HCT116 (cell line): ENCODE results near the gene EIF2AK3. TPM values are rescaled to one million over a fixed set of nuclear protein-coding genes. Genes with fewer than 3 reads are reported as not detected.

Source experiments
- ATAC-seq: fragments of 200-7000 bp; cut with Tn5 transposase; 2 replicates; pipeline ENCODE4 v1.9.1; 2020; ENCODE audit warnings: mild to moderate bottlenecking, moderate library complexity
- BruUV-seq: library from RNA; stranded (reverse); fragments of 400-500 nt; replicated peaks from 2 replicates; lab custom pipeline; 2021; lab: Mats Ljungman, UMichigan
- CTCF ChIA-PET: fragments of 300-600 bp; sonication (Branson Sonifier 250); formaldehyde crosslinking; loops from one replicate; lab custom pipeline; 2021; ENCODE audit warnings: antibody characterized with exemption; lab: Charles Lee
- POLR2A ChIA-PET: fragments of 300-600, 350-600 bp; sonication (Branson Sonifier 250); formaldehyde crosslinking; loops from one replicate; lab custom pipeline; 2021; ENCODE audit warnings: antibody characterized with exemption; lab: Charles Lee
- RAD21 ChIA-PET, 2 experiments: fragments of 300-600 bp; sonication (Branson Sonifier 250); formaldehyde crosslinking; loops; one replicate each; lab custom pipeline; 2023; ENCODE audit warnings: low total read pairs in 2 of 2; ENCODE audit not compliant: uncharacterized antibody in 2 of 2, unreplicated experiment in 2 of 2, low non-redundant PET in 1 of 2; lab: Charles Lee
- DNase-seq: peaks from one replicate; pipeline ENCODE4 v3.0.0-alpha.2; 2010; ENCODE audit warnings: low read depth, low spot score
- H2AFZ ChIP-seq: fragments of 200-600 bp; shearing (Covaris generic), sonication (generic); 2 replicates; pipeline ENCODE4 v1.6.1; 2017; ENCODE audit warnings: low read depth, mixed run types, mixed read lengths, antibody characterized with exemption, low read length; ENCODE audit not compliant: poor library complexity, severe bottlenecking
- H3K27ac ChIP-seq: 2 replicates; pipeline ENCODE4 v1.5.1; 2012; ENCODE audit warnings: low read depth, low read length
- H3K27me3 ChIP-seq: fragments of 200-600 bp; sonication (generic); 2 replicates; pipeline ENCODE4 v1.6.1; 2016; ENCODE audit warnings: mixed run types, low read length, mixed read lengths; ENCODE audit not compliant: insufficient read depth
- H3K36me3 ChIP-seq, 2 experiments: fragments of 200-500 bp in 1 of 2; fragments of 200-600 bp in 1 of 2; sonication (Bioruptor generic) in 1 of 2; sonication (generic) in 1 of 2; 2 replicates each; pipeline versions ENCODE4 v1.5.1 to v1.6.1; 2014 to 2016; ENCODE audit warnings: low read length in 2 of 2, inconsistent platforms in 1 of 2, mixed read lengths in 1 of 2, mixed run types in 1 of 2; ENCODE audit not compliant: insufficient read depth in 2 of 2, control insufficient read depth in 1 of 2
- H3K4me1 ChIP-seq, 2 experiments: fragments of 200-600 bp in 1 of 2; sonication (generic) in 1 of 2; 2 replicates each; pipeline versions ENCODE4 v1.5.1 to v1.6.1; 2012 to 2017; ENCODE audit warnings: low read length in 2 of 2, inconsistent platforms in 1 of 2, mild to moderate bottlenecking in 1 of 2, mixed read lengths in 1 of 2, mixed run types in 1 of 2, moderate library complexity in 1 of 2; ENCODE audit not compliant: insufficient read depth in 2 of 2, control insufficient read depth in 1 of 2
- H3K4me2 ChIP-seq: fragments of 200-600 bp; sonication (generic); 2 replicates; pipeline ENCODE4 v1.6.1; 2017; ENCODE audit warnings: mixed run types, low read length, mixed read lengths
- H3K4me3 ChIP-seq, 2 experiments: fragments of 200-600 bp in 1 of 2; sonication (generic) in 1 of 2; replicated peaks in 1 of 2; 2 replicates each; pipeline ENCODE4 v1.5.1; 2011 to 2016; ENCODE audit warnings: low read length in 2 of 2, control low read depth in 1 of 2, low read depth in 1 of 2, mild to moderate bottlenecking in 1 of 2, mixed read lengths in 1 of 2, mixed run types in 1 of 2
- H3K79me2 ChIP-seq: fragments of 200-600 bp; sonication (generic); 2 replicates; pipeline ENCODE4 v1.6.1; 2017; ENCODE audit warnings: mild to moderate bottlenecking, mixed run types, low read length, moderate library complexity, mixed read lengths; ENCODE audit not compliant: insufficient read depth
- H3K9ac ChIP-seq: fragments of 200-600 bp; sonication (generic); 2 replicates; pipeline ENCODE4 v1.6.1; 2016; ENCODE audit warnings: low read length, mixed read lengths
- H3K9me2 ChIP-seq: fragments of 200-600 bp; sonication (generic), shearing (Covaris generic); 2 replicates; pipeline ENCODE4 v1.6.1; 2017; ENCODE audit warnings: mixed run types, mild to moderate bottlenecking, moderate library complexity; ENCODE audit not compliant: insufficient read depth
- H3K9me3 ChIP-seq, 2 experiments: fragments of 200-500 bp in 1 of 2; fragments of 200-600 bp in 1 of 2; sonication (Bioruptor generic) in 1 of 2; sonication (generic) in 1 of 2; 2 replicates each; pipeline ENCODE4 v1.6.1; 2014 to 2017; ENCODE audit warnings: low read length in 2 of 2, mixed read lengths in 2 of 2, inconsistent platforms in 1 of 2, low read depth in 1 of 2, mild to moderate bottlenecking in 1 of 2, mixed run types in 1 of 2, moderate library complexity in 1 of 2; ENCODE audit not compliant: control insufficient read depth in 1 of 2, insufficient read depth in 1 of 2
- H4K20me1 ChIP-seq: fragments of 200-600 bp; sonication (generic), shearing (Covaris generic); 2 replicates; pipeline ENCODE4 v1.6.1; 2017; ENCODE audit warnings: mixed run types, mild to moderate bottlenecking, moderate library complexity; ENCODE audit not compliant: insufficient read depth
- CEBPB ChIP-seq: IDR thresholded peaks from 2 replicates; pipeline ENCODE4 v1.6.1; 2012; ENCODE audit warnings: low read depth
- EZH2phosphoT487 ChIP-seq: fragments of 200-600 bp; IDR thresholded peaks from 2 replicates; pipeline ENCODE4 v1.6.1; 2018; ENCODE audit warnings: antibody characterized with exemption, borderline replicate concordance
- FOSL1 ChIP-seq: IDR thresholded peaks from 2 replicates; pipeline ENCODE4 v1.6.1; 2012; ENCODE audit warnings: low read depth
- JUND ChIP-seq: IDR thresholded peaks from 2 replicates; pipeline ENCODE4 v1.6.1; 2012
- POLR2AphosphoS5 ChIP-seq: IDR thresholded peaks from 2 replicates; pipeline ENCODE4 v1.6.1; 2011; ENCODE audit warnings: mild to moderate bottlenecking, low read depth, low read length, moderate library complexity
- RAD21 ChIP-seq: IDR thresholded peaks from 2 replicates; pipeline ENCODE4 v1.6.1; 2012; ENCODE audit warnings: low read depth, mild to moderate bottlenecking
- SP1 ChIP-seq: IDR thresholded peaks from 2 replicates; pipeline ENCODE4 v1.6.1; 2012; ENCODE audit warnings: low read depth
- SRF ChIP-seq: IDR thresholded peaks from 2 replicates; pipeline ENCODE4 v1.6.1; 2012; ENCODE audit warnings: low read depth
- TCF7L2 ChIP-seq: IDR thresholded peaks from 2 replicates; pipeline ENCODE4 v1.7.0; 2011; ENCODE audit warnings: borderline replicate concordance, inconsistent platforms; ENCODE audit not compliant: insufficient read depth, insufficient read length; ENCODE audit errors: extremely low read depth
- YY1 ChIP-seq: IDR thresholded peaks from 2 replicates; pipeline ENCODE4 v1.6.1; 2011; ENCODE audit warnings: low read length, low read depth, moderate library complexity, mild to moderate bottlenecking; ENCODE audit not compliant: insufficient replicate concordance; ENCODE audit errors: extremely low read depth
- ZFX ChIP-seq: fragments of 450-650 bp; IDR thresholded peaks from 2 replicates; pipeline ENCODE4 v1.6.1; 2017
- ZNF274 ChIP-seq: fragments of 200-500 bp; sonication (Bioruptor generic); IDR thresholded peaks from 2 replicates; pipeline ENCODE4 v1.6.1; 2014; ENCODE audit warnings: mild to moderate bottlenecking, low read depth, low read length, inconsistent platforms
- intact Hi-C: fragments of 100-400 bp; cut with micrococcal nuclease; formaldehyde crosslinking; loops from 2 replicates; pipeline ENCODE4 v1.10.0; 2022
- total RNA-seq: library from RNA; stranded (reverse); gene quantifications from one replicate; pipeline ENCODE4 v1.2.1, GENCODE V29; 2021; ENCODE audit not compliant: unreplicated experiment
- TF ChIP-seq, protein P1 (sequence below), 3 experiments: fragments of 200-600 bp in 1 of 3; sonication (generic) in 1 of 3; IDR thresholded peaks in 2 of 3; conservative IDR thresholded peaks in 1 of 3; 2 replicates each; pipeline ENCODE4 v1.5.1; 2012 to 2017; ENCODE audit warnings: low read depth in 2 of 3, low read length in 2 of 3, antibody characterized with exemption in 1 of 3, borderline replicate concordance in 1 of 3, control low read depth in 1 of 3, mild to moderate bottlenecking in 1 of 3, mixed read lengths in 1 of 3, mixed run types in 1 of 3, moderate library complexity in 1 of 3; ENCODE audit not compliant: insufficient read depth in 1 of 3
- TF ChIP-seq, protein P2 (sequence below): IDR thresholded peaks from 2 replicates; pipeline ENCODE4 v1.6.1; 2012; ENCODE audit warnings: low read depth
- TF ChIP-seq, protein P3 (sequence below): IDR thresholded peaks from 2 replicates; pipeline ENCODE4 v1.6.1; 2012

The EIF2AK3 gene
- total RNA-seq, 1 experiment from 2014 or later = 8.9 TPM

DNA sequence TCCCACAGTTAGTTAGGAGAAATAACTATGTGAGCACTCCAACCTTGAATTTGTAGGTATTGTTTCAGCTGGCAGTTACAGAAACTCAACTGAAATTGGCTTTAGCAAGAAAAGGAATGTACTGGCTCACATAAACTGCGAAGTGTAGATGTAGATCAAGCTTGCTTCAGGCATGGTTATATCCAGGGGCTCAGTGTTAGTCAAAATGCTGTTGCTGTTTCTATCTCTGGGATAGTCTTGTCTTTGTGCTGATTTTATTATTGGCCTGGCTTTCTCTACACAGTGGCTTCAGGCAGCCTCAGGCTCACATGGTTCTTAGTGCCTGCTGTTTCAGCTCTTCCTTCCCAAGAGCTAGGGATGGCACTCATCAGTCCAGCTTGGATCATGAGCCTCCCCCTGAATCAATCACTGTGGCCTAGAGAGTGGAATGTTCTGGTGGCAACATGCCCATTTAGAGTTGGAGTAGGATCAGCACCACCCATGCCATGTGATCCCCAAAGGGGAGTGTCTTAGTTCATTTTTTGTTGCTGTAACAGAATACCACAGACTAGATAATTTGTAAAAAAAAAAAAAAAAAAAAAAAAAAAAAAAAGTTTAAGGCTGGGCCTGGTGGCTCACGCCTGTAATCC is 105.7 kb downstream of the EIF2AK3 start:
- intact Hi-C loops = no loop called here
- Histone ChIP-seq H3K79me2 (no peaks in the 10 kb centered on the region), H3K4me3 (no peak overlapping the region), H3K36me3 (no peaks in the 10 kb centered on the region), H3K4me1 (no peaks in the 10 kb centered on the region), H3K9ac (no peak overlapping the region), H2AFZ (no peak overlapping the region), H3K9me3 (no peaks in the 10 kb centered on the region), H3K9me2 (no peaks in the 10 kb centered on the region), H3K4me2 (no peak overlapping the region), H3K27ac (no peak overlapping the region), H3K27me3 (no peaks in the 10 kb centered on the region), H4K20me1 (no peaks in the 10 kb centered on the region)
- DNase-seq (no peak), ATAC-seq (no peak)
- CTCF ChIA-PET = no interaction called here
- no peak for TF ChIP-seq EZH2phosphoT487
- TF ChIP-seq FOSL1 = no peak
- no TSS peak for BruUV-seq
- POLR2A ChIA-PET = no interaction called here
- RAD21 ChIA-PET = no interaction called here

DNA sequence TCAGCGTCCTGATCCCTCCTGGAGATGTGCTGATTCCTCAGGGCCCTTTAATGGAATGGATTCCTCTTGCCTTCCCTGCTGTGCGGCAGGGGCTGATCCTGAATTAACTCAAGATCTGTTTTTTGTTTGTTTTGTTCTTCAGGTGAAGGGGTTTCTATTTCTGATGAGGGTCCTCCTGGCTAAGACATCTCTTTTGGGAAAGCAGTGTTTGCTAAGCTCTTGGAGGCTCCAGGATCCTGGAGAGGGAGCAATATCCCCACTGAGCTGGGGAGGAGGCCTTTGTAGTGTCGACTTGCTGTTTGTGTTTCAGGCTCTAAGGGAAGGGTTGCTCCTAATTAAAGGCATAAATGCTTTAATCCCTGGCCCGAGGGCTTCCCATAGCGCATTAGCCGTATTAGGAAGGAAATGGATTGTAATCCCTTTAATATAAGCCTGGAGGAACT is 109.5 kb downstream of the EIF2AK3 start:
- H2AFZ ChIP-seq = no peak overlapping the region
- H3K36me3 ChIP-seq = no peaks in the 10 kb centered on the region
- intact Hi-C loops = no loop called here
- no peak overlapping the region for H3K9ac ChIP-seq
- no peak overlapping the region for H3K4me3 ChIP-seq
- H3K27me3 ChIP-seq = no peaks in the 10 kb centered on the region
- no peaks in the 10 kb centered on the region for H3K79me2 ChIP-seq
- ChIA-PET POLR2A (no interaction called here), RAD21 (no interaction called here), CTCF (no interaction called here)
- no peak for ATAC-seq
- H3K9me2 ChIP-seq = no peaks in the 10 kb centered on the region
- no peak overlapping the region for H3K27ac ChIP-seq
- BruUV-seq = no TSS peak
- no peak overlapping the region for H3K4me2 ChIP-seq
- DNase-seq = no peak
- no peaks in the 10 kb centered on the region for H3K9me3 ChIP-seq
- H3K4me1 ChIP-seq = no peaks in the 10 kb centered on the region
- no peaks in the 10 kb centered on the region for H4K20me1 ChIP-seq
- TF ChIP-seq, protein P1, sequence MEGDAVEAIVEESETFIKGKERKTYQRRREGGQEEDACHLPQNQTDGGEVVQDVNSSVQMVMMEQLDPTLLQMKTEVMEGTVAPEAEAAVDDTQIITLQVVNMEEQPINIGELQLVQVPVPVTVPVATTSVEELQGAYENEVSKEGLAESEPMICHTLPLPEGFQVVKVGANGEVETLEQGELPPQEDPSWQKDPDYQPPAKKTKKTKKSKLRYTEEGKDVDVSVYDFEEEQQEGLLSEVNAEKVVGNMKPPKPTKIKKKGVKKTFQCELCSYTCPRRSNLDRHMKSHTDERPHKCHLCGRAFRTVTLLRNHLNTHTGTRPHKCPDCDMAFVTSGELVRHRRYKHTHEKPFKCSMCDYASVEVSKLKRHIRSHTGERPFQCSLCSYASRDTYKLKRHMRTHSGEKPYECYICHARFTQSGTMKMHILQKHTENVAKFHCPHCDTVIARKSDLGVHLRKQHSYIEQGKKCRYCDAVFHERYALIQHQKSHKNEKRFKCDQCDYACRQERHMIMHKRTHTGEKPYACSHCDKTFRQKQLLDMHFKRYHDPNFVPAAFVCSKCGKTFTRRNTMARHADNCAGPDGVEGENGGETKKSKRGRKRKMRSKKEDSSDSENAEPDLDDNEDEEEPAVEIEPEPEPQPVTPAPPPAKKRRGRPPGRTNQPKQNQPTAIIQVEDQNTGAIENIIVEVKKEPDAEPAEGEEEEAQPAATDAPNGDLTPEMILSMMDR (IDR thresholded peaks at IDR 0.05 in 2 of 3, conservative IDR thresholded peaks at IDR 0.05 in 1 of 3; ENCODE audit: borderline replicate concordance in 1 of 3, insufficient read depth in 1 of 3, low read depth in 2 of 3, low read length in 2 of 3) = no peak
- no peak for TF ChIP-seq YY1
- TF ChIP-seq TCF7L2 = no peak
- TF ChIP-seq, protein P2, sequence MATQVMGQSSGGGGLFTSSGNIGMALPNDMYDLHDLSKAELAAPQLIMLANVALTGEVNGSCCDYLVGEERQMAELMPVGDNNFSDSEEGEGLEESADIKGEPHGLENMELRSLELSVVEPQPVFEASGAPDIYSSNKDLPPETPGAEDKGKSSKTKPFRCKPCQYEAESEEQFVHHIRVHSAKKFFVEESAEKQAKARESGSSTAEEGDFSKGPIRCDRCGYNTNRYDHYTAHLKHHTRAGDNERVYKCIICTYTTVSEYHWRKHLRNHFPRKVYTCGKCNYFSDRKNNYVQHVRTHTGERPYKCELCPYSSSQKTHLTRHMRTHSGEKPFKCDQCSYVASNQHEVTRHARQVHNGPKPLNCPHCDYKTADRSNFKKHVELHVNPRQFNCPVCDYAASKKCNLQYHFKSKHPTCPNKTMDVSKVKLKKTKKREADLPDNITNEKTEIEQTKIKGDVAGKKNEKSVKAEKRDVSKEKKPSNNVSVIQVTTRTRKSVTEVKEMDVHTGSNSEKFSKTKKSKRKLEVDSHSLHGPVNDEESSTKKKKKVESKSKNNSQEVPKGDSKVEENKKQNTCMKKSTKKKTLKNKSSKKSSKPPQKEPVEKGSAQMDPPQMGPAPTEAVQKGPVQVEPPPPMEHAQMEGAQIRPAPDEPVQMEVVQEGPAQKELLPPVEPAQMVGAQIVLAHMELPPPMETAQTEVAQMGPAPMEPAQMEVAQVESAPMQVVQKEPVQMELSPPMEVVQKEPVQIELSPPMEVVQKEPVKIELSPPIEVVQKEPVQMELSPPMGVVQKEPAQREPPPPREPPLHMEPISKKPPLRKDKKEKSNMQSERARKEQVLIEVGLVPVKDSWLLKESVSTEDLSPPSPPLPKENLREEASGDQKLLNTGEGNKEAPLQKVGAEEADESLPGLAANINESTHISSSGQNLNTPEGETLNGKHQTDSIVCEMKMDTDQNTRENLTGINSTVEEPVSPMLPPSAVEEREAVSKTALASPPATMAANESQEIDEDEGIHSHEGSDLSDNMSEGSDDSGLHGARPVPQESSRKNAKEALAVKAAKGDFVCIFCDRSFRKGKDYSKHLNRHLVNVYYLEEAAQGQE = no peak
- TF ChIP-seq RAD21 = no peak
- TF ChIP-seq SP1 = no peak
- no peak for TF ChIP-seq ZNF274
- TF ChIP-seq JUND = no peak
- TF ChIP-seq ZFX = no peak
- TF ChIP-seq, protein P3, sequence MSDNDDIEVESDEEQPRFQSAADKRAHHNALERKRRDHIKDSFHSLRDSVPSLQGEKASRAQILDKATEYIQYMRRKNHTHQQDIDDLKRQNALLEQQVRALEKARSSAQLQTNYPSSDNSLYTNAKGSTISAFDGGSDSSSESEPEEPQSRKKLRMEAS = no peak
- no peak for TF ChIP-seq SRF
- TF ChIP-seq CEBPB = no peak
- TF ChIP-seq POLR2AphosphoS5 = no peak
